DMS153 treated with DMSO at 0.1 percent for 48 hours (cell line): ENCODE results near the gene MEN1.
A peak's percentile ranks its signal among the peaks of the same experiment; 100 is the strongest.
"Not testable (repeated sequence)": the region's sequence is repeated elsewhere in the genome, so short reads cannot be mapped to it uniquely, and the experiment has no call there.

Experiments
- DNase-seq: peaks from one replicate; lab custom pipeline; 2025; ENCODE audit not compliant: unreplicated experiment; lab: John Stamatoyannopoulos, UW

MEN1 gene

GRCh38 chr11:64834031-64834722 is 23.8 kb upstream of the MEN1 start:
- no peak for DNase-seq

- no peak for DNase-seq
These were observed 23.2 kb upstream of the MEN1 start for GRCh38 chr11:64833509-64833908.

- no peak for DNase-seq
These were observed 22.8 kb upstream of the MEN1 start for GRCh38 chr11:64833198-64833502.

GRCh38 chr11:64832467-64833197 is 22.3 kb upstream of the MEN1 start:
- no peak for DNase-seq

GRCh38 chr11:64831411-64831891 is 21.1 kb upstream of the MEN1 start:
- DNase-seq, result no peak

GRCh38 chr11:64829536-64830251 is 19.3 kb upstream of the MEN1 start:
- DNase-seq, result no peak

- DNase-seq, result no peak
These were observed 17.1 kb upstream of the MEN1 start for GRCh38 chr11:64827451-64827839.

GRCh38 chr11:64826578-64827450 is 16.5 kb upstream of the MEN1 start:
- no peak for DNase-seq

- no peak for DNase-seq
These were observed 15.7 kb upstream of the MEN1 start for GRCh38 chr11:64826062-64826461.

GRCh38 chr11:64823568-64824119 is 13.3 kb upstream of the MEN1 start:
- DNase-seq, result no peak

- DNase-seq, result no peak
These were observed 7.1 kb upstream of the MEN1 start for GRCh38 chr11:64817476-64817875.

GRCh38 chr11:64815433-64815832 is 5.1 kb upstream of the MEN1 start:
- DNase-seq, result not testable (repeated sequence)

- DNase-seq, result no peak
These were observed 4.4 kb upstream of the MEN1 start for GRCh38 chr11:64814712-64815187.

GRCh38 chr11:64813826-64814225 is 3.5 kb upstream of the MEN1 start:
- no peak for DNase-seq

- peak; percentile 67 for DNase-seq
These were observed 531 bp upstream of the MEN1 start for GRCh38 chr11:64810891-64811272.

- DNase-seq, result no peak
These were observed 540 bp downstream of the MEN1 start for GRCh38 chr11:64809781-64810241.

- no peak for DNase-seq
These were observed 4.9 kb downstream of the MEN1 start for GRCh38 chr11:64805481-64805880.

GRCh38 chr11:64804346-64805210 is 5.8 kb downstream of the MEN1 start:
- no peak for DNase-seq

GRCh38 chr11:64803846-64804345 is 6.5 kb downstream of the MEN1 start:
- DNase-seq, result no peak
